Fibroblast of lung (primary cell): ENCODE results near the gene PRRC2B.

Experiments used
- CTCF ChIP-seq, 2 donors: IDR thresholded peaks in 1 of 2; conservative IDR thresholded peaks in 1 of 2; 1 replicate in 1 of 2; 2 replicates in 1 of 2; pipeline ENCODE4 v1.5.1; 2011 to 2012; ENCODE audit warnings: low read length in 2 of 2, control low read depth in 1 of 2, inconsistent platforms in 1 of 2, low read depth in 1 of 2, mild to moderate bottlenecking in 1 of 2
- EZH2 ChIP-seq: IDR thresholded peaks from 2 replicates; pipeline ENCODE4 v1.5.1; 2012; ENCODE audit warnings: low read length, control low read depth, mild to moderate bottlenecking; ENCODE audit errors: missing control alignments

GRCh38 chr9:131487621-131488031 lies 93.7 kb downstream of the PRRC2B start:
- TF ChIP-seq CTCF (conservative IDR thresholded peaks at IDR 0.05 in 1 of 2, IDR thresholded peaks at IDR 0.05 in 1 of 2; ENCODE audit: low read depth in 1 of 2, low read length in 2 of 2): no peak
- no peak for TF ChIP-seq EZH2
